Raji (cell line): Measurements from ENCODE around the gene KIF26B.

Experiments
- POLR2A ChIP-seq: IDR thresholded peaks from 2 replicates; pipeline ENCODE4 v1.6.1; 2011; ENCODE audit warnings: low read depth, low read length, control low read depth; ENCODE audit not compliant: insufficient read depth

The KIF26B gene

GRCh38 chr1:245279346-245279745 lies 124.6 kb downstream of the KIF26B start:
- no peak for TF ChIP-seq POLR2A

GRCh38 chr1:245283001-245283400 lies 128.2 kb downstream of the KIF26B start:
- no peak for TF ChIP-seq POLR2A

- no peak for TF ChIP-seq POLR2A
Measured at GRCh38 chr1:245285168-245285567, 130.4 kb downstream of the KIF26B start.

- TF ChIP-seq POLR2A = no peak
Measured at GRCh38 chr1:245288796-245289195, 134.0 kb downstream of the KIF26B start.

GRCh38 chr1:245290836-245291235 lies 136.1 kb downstream of the KIF26B start:
- TF ChIP-seq POLR2A = no peak

GRCh38 chr1:245291351-245291750 lies 136.6 kb downstream of the KIF26B start:
- TF ChIP-seq POLR2A = no peak

- TF ChIP-seq POLR2A = no peak
Measured at GRCh38 chr1:245292141-245292540, 137.4 kb downstream of the KIF26B start.

- TF ChIP-seq POLR2A = no peak
Measured at GRCh38 chr1:245292553-245292952, 137.8 kb downstream of the KIF26B start.

- TF ChIP-seq POLR2A = no peak
Measured at GRCh38 chr1:245294020-245294419, 139.2 kb downstream of the KIF26B start.

GRCh38 chr1:245298781-245299180 lies 144.0 kb downstream of the KIF26B start:
- no peak for TF ChIP-seq POLR2A

- TF ChIP-seq POLR2A = no peak
Measured at GRCh38 chr1:245301162-245301580, 146.4 kb downstream of the KIF26B start.

- TF ChIP-seq POLR2A = no peak
Measured at GRCh38 chr1:245301921-245302320, 147.1 kb downstream of the KIF26B start.

GRCh38 chr1:245304698-245305097 lies 149.9 kb downstream of the KIF26B start:
- no peak for TF ChIP-seq POLR2A

- TF ChIP-seq POLR2A = no peak
Measured at GRCh38 chr1:245306020-245306419, 151.2 kb downstream of the KIF26B start.

GRCh38 chr1:245306628-245307410 lies 152.0 kb downstream of the KIF26B start:
- TF ChIP-seq POLR2A = no peak

GRCh38 chr1:245310571-245311531 lies 156.1 kb downstream of the KIF26B start:
- TF ChIP-seq POLR2A = no peak
